ACC112 (cell line): Measurements from ENCODE around the gene IARS2.
A peak's percentile ranks its signal among the peaks of the same experiment; 100 is the strongest.
"Not testable (repeated sequence)": the region's sequence is repeated elsewhere in the genome, so short reads cannot be mapped to it uniquely, and the experiment has no call there.

ENCODE experiments used
- H2AFZ ChIP-seq: fragments of 200-600 bp; sonication (generic); one replicate; pipeline ENCODE4 v1.6.0; 2017; ENCODE audit warnings: antibody characterized with exemption, low read length; ENCODE audit not compliant: unreplicated experiment
- H3K27ac ChIP-seq: fragments of 200-600 bp; sonication (generic); 2 replicates; pipeline ENCODE4 v1.5.1; 2014; ENCODE audit warnings: low read depth, mild to moderate bottlenecking, antibody characterized with exemption, low read length, moderate library complexity
- H3K27me3 ChIP-seq: fragments of 200-600 bp; sonication (generic); 2 replicates; pipeline ENCODE4 v1.6.1; 2014; ENCODE audit warnings: mild to moderate bottlenecking, antibody characterized with exemption, low read length, moderate library complexity, mixed read lengths; ENCODE audit not compliant: insufficient read depth
- H3K36me3 ChIP-seq: fragments of 200-600 bp; sonication (generic); 2 replicates; pipeline ENCODE4 v1.6.1; 2016; ENCODE audit warnings: mild to moderate bottlenecking, antibody characterized with exemption, low read length, moderate library complexity, mixed read lengths; ENCODE audit not compliant: insufficient read depth
- H3K4me1 ChIP-seq: fragments of 200-600 bp; sonication (generic); one replicate; pipeline ENCODE4 v1.6.1; 2016; ENCODE audit warnings: low read length, mixed read lengths; ENCODE audit not compliant: insufficient read depth, unreplicated experiment, control insufficient read depth
- H3K4me3 ChIP-seq: fragments of 200-600 bp; sonication (generic); 2 replicates; pipeline ENCODE4 v1.5.1; 2014; ENCODE audit warnings: mild to moderate bottlenecking, low read depth, low read length
- H3K79me2 ChIP-seq: fragments of 200-600 bp; sonication (generic); one replicate; pipeline ENCODE4 v1.6.0; 2016; ENCODE audit warnings: low read length; ENCODE audit not compliant: control insufficient read depth, unreplicated experiment, insufficient read depth

The IARS2 gene

DNA sequence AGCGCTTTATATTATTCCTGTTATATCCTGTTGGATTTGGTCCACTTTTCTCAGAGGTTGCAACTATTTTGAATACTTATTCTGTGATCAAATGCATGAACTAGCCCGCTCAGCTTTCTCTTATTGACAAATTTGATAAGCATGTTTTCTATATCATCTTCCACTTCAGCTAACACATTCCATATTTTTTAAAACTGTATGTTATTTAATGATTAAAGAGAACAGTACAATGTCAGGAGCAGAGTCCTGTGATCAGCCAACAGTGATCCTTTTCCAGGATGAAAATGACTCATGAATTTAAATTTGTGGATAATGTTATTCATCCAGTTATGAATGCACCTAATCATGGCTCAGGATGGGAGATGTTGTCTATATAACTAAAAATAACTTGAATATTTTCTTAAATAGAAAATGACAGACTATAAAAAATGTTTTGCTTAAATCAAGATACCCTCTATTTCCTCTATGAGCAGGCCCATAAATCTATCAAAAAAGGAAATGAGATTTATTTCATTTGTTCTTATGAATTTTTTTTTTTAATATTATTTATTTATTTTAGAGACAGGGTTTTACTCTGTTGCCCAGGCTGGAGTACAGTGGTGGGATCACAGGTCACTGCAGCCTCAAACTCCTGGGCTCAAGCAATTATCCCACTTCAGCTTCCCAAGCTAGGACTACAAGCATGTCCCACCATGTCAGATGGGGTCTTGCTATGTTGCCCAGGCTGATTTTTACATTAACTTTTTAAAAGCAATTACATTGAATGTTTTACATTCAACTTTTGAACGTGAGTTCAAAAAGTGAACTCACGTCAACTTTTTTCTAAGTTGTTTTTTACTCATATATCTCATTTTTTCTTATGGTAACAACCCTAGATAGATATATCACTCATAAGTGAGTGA lies 16.8 kb upstream of the IARS2 start:
- Histone ChIP-seq H3K4me3 (no peak overlapping the region), H2AFZ (no peak overlapping the region), H3K79me2 (peaks cover 3% of the 10 kb centered on the region), H3K36me3 (peaks cover 7% of the 10 kb centered on the region), H3K27ac (no peak overlapping the region), H3K4me1 (no peaks in the 10 kb centered on the region), H3K27me3 (no peaks in the 10 kb centered on the region)

DNA sequence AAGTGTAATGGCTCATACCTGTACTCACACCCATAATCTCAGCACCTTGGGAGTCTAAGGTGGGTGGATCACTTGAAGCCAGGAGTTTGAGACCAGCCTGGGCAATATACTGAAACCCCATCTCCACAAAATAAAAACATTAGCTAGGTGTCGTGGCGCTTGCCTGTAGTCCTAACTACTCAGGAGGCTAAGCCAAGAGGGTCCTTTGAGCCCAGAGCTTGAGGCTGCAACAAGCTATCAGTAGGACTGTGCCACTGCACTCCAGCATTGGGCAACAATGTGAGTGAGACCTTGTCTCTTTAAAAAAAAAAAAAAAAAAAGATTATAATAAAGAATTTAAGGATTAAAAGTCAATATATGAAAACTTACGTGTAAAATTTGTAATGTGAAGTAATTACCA lies 16.0 kb upstream of the IARS2 start:
- Histone ChIP-seq H3K4me1 (no peaks in the 10 kb centered on the region), H3K36me3 (peaks cover under 1% of the 10 kb centered on the region), H3K27me3 (no peaks in the 10 kb centered on the region), H3K4me3 (no peak overlapping the region), H3K27ac (no peak overlapping the region), H3K79me2 (peaks cover 3% of the 10 kb centered on the region), H2AFZ (no peak overlapping the region)

DNA sequence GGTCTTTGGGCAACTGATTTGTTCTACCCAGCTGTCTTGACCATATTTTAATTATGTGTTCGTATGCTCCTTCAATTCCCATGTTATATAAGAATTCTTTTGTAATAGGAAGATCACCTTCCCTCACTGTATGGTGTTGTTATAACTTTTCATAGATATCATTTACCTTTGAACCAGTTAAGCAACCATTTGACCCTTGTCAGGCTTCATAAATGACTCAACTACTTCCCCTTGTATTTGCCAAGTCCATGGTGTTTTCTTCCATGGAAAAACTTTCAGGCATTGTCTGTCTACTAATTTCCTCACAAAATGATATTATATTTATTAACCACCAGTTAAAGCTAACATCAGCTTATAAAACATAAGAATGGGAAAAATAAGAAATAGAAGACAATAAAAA lies 9.5 kb upstream of the IARS2 start:
- Histone ChIP-seq H3K27ac (0 out of 2 replicates have a peak overlapping the region, but pooled peaks have one; percentile 6), H3K4me1 (peaks cover 9% of the 10 kb centered on the region), H3K36me3 (no peaks in the 10 kb centered on the region), H2AFZ (no peak overlapping the region), H3K4me3 (no peak overlapping the region), H3K27me3 (no peaks in the 10 kb centered on the region), H3K79me2 (peaks cover 16% of the 10 kb centered on the region)

DNA sequence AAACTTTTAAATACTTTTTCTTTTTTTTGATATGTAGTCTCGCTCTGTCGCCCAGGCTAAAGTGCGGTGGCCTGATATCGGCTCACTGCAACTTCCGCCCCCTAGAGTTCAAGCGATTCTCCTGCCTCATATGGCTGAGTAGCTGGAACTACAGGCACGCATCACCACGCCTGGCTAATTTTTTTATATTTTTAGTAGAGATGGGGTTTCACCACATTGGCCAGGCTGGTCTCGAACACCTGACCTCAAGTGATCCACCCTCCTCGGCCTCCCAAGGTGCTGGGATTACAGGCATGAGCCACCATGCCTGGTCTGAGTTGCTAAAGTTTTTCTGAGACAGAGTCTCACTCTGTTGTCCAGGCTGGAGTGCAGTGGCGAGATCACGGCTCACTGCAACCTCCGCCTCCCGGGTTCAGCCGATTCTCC lies 7.7 kb upstream of the IARS2 start:
- not testable (repeated sequence) for H3K27ac ChIP-seq, H3K27me3 ChIP-seq, H3K4me1 ChIP-seq, H2AFZ ChIP-seq, H3K36me3 ChIP-seq, H3K4me3 ChIP-seq
- H3K79me2 ChIP-seq = peaks cover 16% of the 10 kb centered on the region

DNA sequence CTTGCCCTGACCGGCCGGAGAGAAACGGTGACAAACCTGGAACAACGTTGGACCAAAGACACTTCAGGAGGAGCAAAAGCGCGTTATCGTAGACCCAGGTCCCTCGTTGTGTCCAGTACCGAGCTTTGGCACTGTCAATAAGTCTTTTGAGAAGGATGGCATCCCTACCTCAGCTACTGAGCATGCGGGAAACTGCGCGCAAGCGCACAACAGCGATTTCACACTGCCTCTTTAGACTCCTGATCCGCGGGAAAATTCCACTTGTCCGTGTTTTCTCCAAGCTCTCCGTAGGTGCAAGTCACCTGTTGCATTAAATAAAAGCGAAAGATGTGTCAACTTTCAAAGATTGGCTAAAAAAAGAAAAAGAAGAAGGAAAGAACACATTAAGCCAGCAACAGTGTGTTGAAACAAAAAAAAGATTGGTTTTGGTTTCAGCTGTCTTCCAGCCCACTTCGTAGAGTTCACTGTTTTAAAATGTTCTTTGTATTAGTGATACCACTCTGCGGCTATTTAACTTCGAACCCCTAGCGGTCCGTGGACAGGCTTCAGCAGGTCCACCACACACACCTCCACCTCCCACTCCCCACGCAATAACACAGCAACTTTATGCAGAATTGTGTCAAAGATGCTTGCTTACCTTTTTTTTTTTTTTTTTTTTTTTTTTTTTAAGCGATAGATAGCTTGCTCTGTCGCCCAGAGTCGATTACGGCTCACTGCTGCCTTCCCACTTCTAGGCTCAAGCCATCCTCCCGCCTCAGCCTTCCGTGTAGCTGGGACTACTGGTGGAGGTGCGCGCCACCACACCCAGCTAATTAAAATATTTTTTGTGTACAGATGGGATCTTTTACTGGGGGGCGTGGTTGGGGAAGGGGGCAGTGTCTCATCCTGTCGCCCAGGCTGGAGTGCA lies 4.0 kb upstream of the IARS2 start, which contains the start of gene BPNT1:
Gene BPNT1 (minus strand): TSS at position 139 of the 907 bp plus-strand sequence. CDS start 9,942 bp downstream, outside the sequence.
- Histone ChIP-seq H3K36me3 (no peaks in the 10 kb centered on the region), H3K79me2 (peaks cover 19% of the 10 kb centered on the region), H3K27ac (no peak within 1 kb of the TSS), H3K4me1 (peaks cover 4% of the 10 kb centered on the region), H3K27me3 (no peaks in the 10 kb centered on the region), H2AFZ (peak within 1 kb of the TSS; percentile 97), H3K4me3 (peak within 1 kb of the TSS; percentile 91)

DNA sequence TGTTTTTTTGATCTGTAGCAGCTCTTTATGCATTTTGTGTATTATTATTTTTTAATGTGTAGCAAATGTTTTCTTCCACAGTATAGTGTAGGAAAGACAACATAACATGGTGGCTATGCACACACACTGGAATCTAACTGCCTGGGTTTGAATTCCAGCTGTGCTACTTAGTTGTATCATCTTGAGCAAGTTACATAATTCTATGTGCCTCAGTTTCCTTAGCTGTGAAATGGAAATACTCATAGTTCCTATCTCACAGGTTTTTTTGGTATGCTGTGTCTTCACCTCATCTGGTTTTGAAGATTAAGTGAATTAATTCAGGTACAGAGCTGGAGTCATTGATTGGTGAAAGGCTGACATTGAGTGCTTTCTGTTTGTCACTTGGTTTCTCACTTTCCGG lies 1.2 kb upstream of the IARS2 start:
- peak overlapping the region; percentile 81 for H2AFZ ChIP-seq
- H3K4me1 ChIP-seq = peaks cover 13% of the 10 kb centered on the region
- no peak overlapping the region for H3K27ac ChIP-seq

DNA sequence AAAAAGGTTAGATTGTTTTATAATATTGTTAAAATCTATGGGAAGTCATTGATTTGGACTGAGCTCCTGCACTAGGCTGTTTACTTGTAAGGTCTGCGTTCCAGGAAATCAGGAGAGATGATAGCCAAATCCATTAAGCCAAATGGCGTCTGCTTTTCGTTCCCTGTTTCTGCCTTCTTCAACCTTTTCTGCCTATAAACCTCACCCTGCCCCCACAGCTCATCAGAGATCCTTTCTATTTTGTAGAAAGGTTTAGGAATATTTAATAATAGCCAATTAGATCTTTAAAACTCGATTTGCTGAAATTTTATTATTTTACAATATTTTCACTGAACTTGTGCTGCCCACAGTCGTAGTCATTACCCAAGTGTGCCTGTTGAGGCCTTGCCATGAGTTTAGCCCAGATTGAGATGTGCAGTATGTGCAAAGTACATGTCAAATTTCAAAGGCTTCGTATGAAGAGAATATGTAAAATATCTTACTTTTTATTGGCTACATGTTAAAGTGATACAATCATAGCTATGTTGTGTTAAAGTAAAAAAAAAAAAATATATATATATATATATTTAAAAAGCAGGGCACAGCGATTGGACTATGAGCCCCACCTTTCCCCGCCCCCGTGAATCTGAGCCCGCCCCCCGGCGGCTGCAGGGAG lies 444 bp upstream of the IARS2 start:
- H3K36me3 ChIP-seq = no peaks in the 10 kb centered on the region
- H3K4me1 ChIP-seq = peaks cover 13% of the 10 kb centered on the region
- peak overlapping the region; percentile 81 for H2AFZ ChIP-seq
- no peak overlapping the region for H3K27ac ChIP-seq
- peaks cover 21% of the 10 kb centered on the region for H3K79me2 ChIP-seq
- H3K4me3 ChIP-seq = peak overlapping the region; percentile 27; the same call in 1 of the 2 replicates
- H3K27me3 ChIP-seq = no peaks in the 10 kb centered on the region

More for the DNA sequence above, 1.2 kb upstream of the IARS2 start:
- Histone ChIP-seq H3K79me2 (peaks cover 25% of the 10 kb centered on the region), H3K4me3 (no peak overlapping the region), H3K27me3 (no peaks in the 10 kb centered on the region), H3K36me3 (no peaks in the 10 kb centered on the region)

DNA sequence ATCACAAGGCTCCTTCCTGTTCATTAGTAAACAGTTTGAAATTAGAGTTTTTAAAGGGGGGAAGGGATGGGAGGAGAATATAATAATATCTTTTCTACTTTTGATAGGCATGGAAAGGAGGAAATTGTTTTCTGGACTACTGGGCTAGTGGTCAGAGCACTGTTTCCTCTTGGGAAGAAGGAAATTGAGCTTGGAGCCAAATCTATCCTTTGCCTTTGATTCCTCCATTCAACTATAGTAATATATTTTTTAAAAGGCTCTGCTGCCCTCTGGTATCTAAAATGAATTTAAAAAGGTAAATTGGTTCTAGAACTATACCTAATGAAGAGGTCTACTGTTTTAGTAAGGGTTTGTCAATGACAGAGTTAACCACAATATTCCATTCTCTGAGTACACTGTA lies 5.9 kb downstream of the IARS2 start:
- Histone ChIP-seq H3K27ac (no peak overlapping the region), H2AFZ (no peak overlapping the region), H3K79me2 (peaks cover 15% of the 10 kb centered on the region), H3K4me3 (no peak overlapping the region), H3K27me3 (no peaks in the 10 kb centered on the region), H3K4me1 (peaks cover 11% of the 10 kb centered on the region), H3K36me3 (peaks cover 22% of the 10 kb centered on the region)

DNA sequence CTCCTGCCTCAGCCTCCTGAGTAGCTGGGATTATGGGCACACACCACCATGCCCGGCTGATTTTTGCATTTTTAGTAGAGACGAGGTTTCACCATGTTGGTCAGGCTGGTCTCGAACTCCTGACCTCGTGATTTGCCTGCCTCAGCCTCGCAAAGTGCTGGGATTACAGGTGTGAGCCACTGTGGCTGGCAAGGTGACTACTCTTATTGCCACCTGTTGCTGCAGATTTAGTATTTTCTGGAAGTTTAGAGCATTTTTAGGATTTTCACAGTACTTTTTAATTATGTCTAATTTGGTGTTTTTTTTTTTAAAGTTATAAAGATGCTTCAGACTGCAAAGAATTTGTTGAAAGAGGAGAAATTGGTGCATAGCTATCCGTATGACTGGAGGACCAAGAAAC lies 16.5 kb downstream of the IARS2 start:
- H3K4me3 ChIP-seq = not testable (repeated sequence)

DNA sequence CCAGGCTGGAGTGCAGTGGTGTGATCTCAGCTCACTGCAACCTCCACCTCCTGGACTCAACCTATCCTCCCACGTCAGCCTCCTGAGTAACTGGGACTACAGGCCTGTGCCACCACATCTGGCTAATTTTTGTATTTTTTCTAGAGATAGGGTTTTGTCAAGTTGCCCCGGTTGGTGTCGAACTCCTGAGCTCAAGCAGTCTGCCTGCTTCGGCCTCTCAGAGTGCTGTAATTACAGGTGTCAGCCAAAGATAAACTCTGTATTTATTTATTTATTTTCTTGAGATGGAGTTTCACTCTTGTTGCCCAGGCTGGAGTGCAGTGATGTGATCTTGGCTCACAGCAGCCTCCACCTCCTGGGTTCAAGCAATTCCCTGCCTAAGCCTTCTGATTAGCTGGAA lies 18.7 kb downstream of the IARS2 start:
- not testable (repeated sequence) for H3K4me1 ChIP-seq, H3K27ac ChIP-seq, H3K4me3 ChIP-seq, H3K79me2 ChIP-seq, H3K27me3 ChIP-seq, H2AFZ ChIP-seq
- H3K36me3 ChIP-seq = peaks cover 14% of the 10 kb centered on the region

More for the DNA sequence above, 16.5 kb downstream of the IARS2 start:
- not testable (repeated sequence) for H3K27me3 ChIP-seq, H3K27ac ChIP-seq, H3K4me1 ChIP-seq, H3K79me2 ChIP-seq, H2AFZ ChIP-seq
- H3K36me3 ChIP-seq = peaks cover 22% of the 10 kb centered on the region
